PC-3 (cell line): ENCODE measurements around the gene TMTC2.

Experiments
- EZH2 ChIP-seq: fragments of 300-600 bp; sonication (generic); IDR thresholded peaks from one replicate; pipeline ENCODE4 v1.6.1; 2017; ENCODE audit warnings: antibody characterized with exemption, mild to moderate bottlenecking, low read length; ENCODE audit not compliant: unreplicated experiment
- EZH2phosphoT487 ChIP-seq: fragments of 300-600 bp; sonication (generic); IDR thresholded peaks from 2 replicates; pipeline ENCODE4 v1.6.1; 2018; ENCODE audit warnings: mild to moderate bottlenecking, antibody characterized with exemption, low read length, borderline replicate concordance
- TF ChIP-seq, protein P1 (sequence below): fragments of 300-600 bp; sonication (generic); conservative IDR thresholded peaks from 2 replicates; pipeline ENCODE4 v1.5.1; 2017; ENCODE audit warnings: antibody characterized with exemption, low read depth, mild to moderate bottlenecking, low read length

- TF ChIP-seq, protein P1, sequence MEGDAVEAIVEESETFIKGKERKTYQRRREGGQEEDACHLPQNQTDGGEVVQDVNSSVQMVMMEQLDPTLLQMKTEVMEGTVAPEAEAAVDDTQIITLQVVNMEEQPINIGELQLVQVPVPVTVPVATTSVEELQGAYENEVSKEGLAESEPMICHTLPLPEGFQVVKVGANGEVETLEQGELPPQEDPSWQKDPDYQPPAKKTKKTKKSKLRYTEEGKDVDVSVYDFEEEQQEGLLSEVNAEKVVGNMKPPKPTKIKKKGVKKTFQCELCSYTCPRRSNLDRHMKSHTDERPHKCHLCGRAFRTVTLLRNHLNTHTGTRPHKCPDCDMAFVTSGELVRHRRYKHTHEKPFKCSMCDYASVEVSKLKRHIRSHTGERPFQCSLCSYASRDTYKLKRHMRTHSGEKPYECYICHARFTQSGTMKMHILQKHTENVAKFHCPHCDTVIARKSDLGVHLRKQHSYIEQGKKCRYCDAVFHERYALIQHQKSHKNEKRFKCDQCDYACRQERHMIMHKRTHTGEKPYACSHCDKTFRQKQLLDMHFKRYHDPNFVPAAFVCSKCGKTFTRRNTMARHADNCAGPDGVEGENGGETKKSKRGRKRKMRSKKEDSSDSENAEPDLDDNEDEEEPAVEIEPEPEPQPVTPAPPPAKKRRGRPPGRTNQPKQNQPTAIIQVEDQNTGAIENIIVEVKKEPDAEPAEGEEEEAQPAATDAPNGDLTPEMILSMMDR = no peak
- no peak for TF ChIP-seq EZH2phosphoT487
- no peak for TF ChIP-seq EZH2
Measured at GRCh38 chr12:82648259-82648909, 38.3 kb upstream of the TMTC2 start.
